GM12878 (cell line): Measurements from ENCODE around the gene TNFAIP3. TPM values are rescaled to one million over a fixed set of nuclear protein-coding genes. Genes with fewer than 3 reads are reported as not detected.

Source experiments
- ATAC-seq: fragments of 200-7000 bp; cut with Tn5 transposase; 3 replicates; pipeline ENCODE4 v1.9.1; 2020; ENCODE audit warnings: mild to moderate bottlenecking, moderate library complexity
- BruUV-seq: library from RNA; stranded (reverse); fragments of 400-500 nt; replicated peaks from 2 replicates; lab custom pipeline; 2021; lab: Mats Ljungman, UMichigan
- CTCF ChIA-PET: fragments of 300-600 bp; sonication (Branson Sonifier 250); formaldehyde crosslinking; extraction: SDS; loops from one replicate; lab custom pipeline; 2021; ENCODE audit warnings: inconsistent platforms; lab: Yijun Ruan, JAX
- POLR2A ChIA-PET: fragments of 350-600 bp; formaldehyde crosslinking; extraction: SDS; loops from one replicate; lab custom pipeline; 2021; ENCODE audit warnings: inconsistent platforms; lab: Charles Lee
- RAD21 ChIA-PET: fragments of 300-600 bp; sonication (Branson Sonifier 250); formaldehyde crosslinking; loops from one replicate; lab custom pipeline; 2023; ENCODE audit warnings: antibody characterized with exemption; ENCODE audit not compliant: unreplicated experiment; lab: Charles Lee
- SMC1A ChIA-PET: fragments of 300-600 bp; sonication (Branson Sonifier 250); formaldehyde crosslinking; loops from one replicate; lab custom pipeline; 2023; ENCODE audit not compliant: unreplicated experiment, uncharacterized antibody; lab: Charles Lee
- DNase-seq: peaks from one replicate; pipeline ENCODE4 v3.0.0-alpha.2; 2011; ENCODE audit warnings: low read depth, low spot score
- FAIRE-seq: peaks from 3 replicates; lab custom pipeline; 2011; peaks lifted over from hg19 to GRCh38; lab: Jason Lieb, UNC
- H2AFZ ChIP-seq: 2 replicates; pipeline ENCODE4 v1.6.0; 2011; ENCODE audit warnings: low read depth, low read length, control low read depth; ENCODE audit not compliant: control insufficient read depth
- H3K27ac ChIP-seq: 2 replicates; pipeline ENCODE4 v1.5.1; 2011; ENCODE audit warnings: control low read depth; ENCODE audit not compliant: control insufficient read depth, insufficient read depth
- H3K27me3 ChIP-seq, 2 experiments: replicated peaks in 1 of 2; 2 replicates each; pipeline versions ENCODE4 v1.6.0 to v1.6.1; 2011; ENCODE audit warnings: low read length in 1 of 2; ENCODE audit not compliant: control insufficient read depth in 2 of 2, insufficient read depth in 2 of 2
- H3K36me3 ChIP-seq, 2 experiments: 2 replicates each; pipeline ENCODE4 v1.5.1; 2011; ENCODE audit warnings: low read length in 1 of 2; ENCODE audit not compliant: control insufficient read depth in 2 of 2, insufficient read depth in 2 of 2
- H3K4me1 ChIP-seq: 2 replicates; pipeline ENCODE4 v1.6.1; 2011; ENCODE audit warnings: mild to moderate bottlenecking, low read length, moderate library complexity, mixed read lengths; ENCODE audit not compliant: control insufficient read depth, insufficient read depth
- H3K4me2 ChIP-seq: 2 replicates; pipeline ENCODE4 v1.6.0; 2011; ENCODE audit warnings: control low read depth; ENCODE audit not compliant: control insufficient read depth, insufficient read depth
- H3K4me3 ChIP-seq: fragments of 200-600 bp; sonication (generic); 2 replicates; pipeline ENCODE4 v1.5.1; 2016
- H3K79me2 ChIP-seq: 2 replicates; pipeline ENCODE4 v1.6.0; 2011; ENCODE audit warnings: low read length; ENCODE audit not compliant: control insufficient read depth, insufficient read depth
- H3K9ac ChIP-seq: 2 replicates; pipeline ENCODE4 v1.8.0; 2011; ENCODE audit warnings: low read length, control low read depth, mixed read lengths; ENCODE audit not compliant: control insufficient read depth, insufficient read depth
- H3K9me3 ChIP-seq: replicated peaks from 3 replicates; pipeline ENCODE4 v1.5.1; 2011; ENCODE audit warnings: mild to moderate bottlenecking, low read length; ENCODE audit not compliant: control insufficient read depth, insufficient read depth
- H4K20me1 ChIP-seq: 2 replicates; pipeline ENCODE4 v1.6.0; 2011; ENCODE audit not compliant: control insufficient read depth, insufficient read depth
- ATF7 ChIP-seq: fragments of 450-650 bp; IDR thresholded peaks from 2 replicates; pipeline ENCODE4 v1.6.1; 2016; ENCODE audit warnings: low read depth, mild to moderate bottlenecking
- CREM ChIP-seq: IDR thresholded peaks from 2 replicates; pipeline ENCODE4 v1.6.1; 2014; ENCODE audit warnings: antibody characterized with exemption, low read depth
- EED ChIP-seq: sonication (generic); IDR thresholded peaks from 2 replicates; pipeline ENCODE4 v1.6.1; 2016; ENCODE audit warnings: antibody characterized with exemption, low read depth
- HCFC1 ChIP-seq: fragments of 150-350 bp; IDR thresholded peaks from 2 replicates; pipeline ENCODE4 v1.6.1; 2014; ENCODE audit warnings: low read length
- KLF5 ChIP-seq: fragments of 450-650 bp; IDR thresholded peaks from 2 replicates; pipeline ENCODE4 v1.6.1; 2014; ENCODE audit warnings: mild to moderate bottlenecking; ENCODE audit not compliant: partially characterized antibody
- NR2F1 ChIP-seq: fragments of 450-650 bp; conservative IDR thresholded peaks from 2 replicates; pipeline ENCODE4 v1.6.1; 2017; ENCODE audit warnings: mild to moderate bottlenecking
- RUNX3 ChIP-seq: IDR thresholded peaks from 2 replicates; pipeline ENCODE4 v1.6.1; 2012; ENCODE audit warnings: low read length, inconsistent platforms
- STAT3 ChIP-seq: IDR thresholded peaks from 2 replicates; pipeline ENCODE4 v1.6.1; 2011; ENCODE audit warnings: low read depth, low read length, improper control_type of control experiment
- ZNF274 ChIP-seq: IDR thresholded peaks from one replicate; pipeline ENCODE4 v1.8.0; 2011; ENCODE audit not compliant: insufficient read length, insufficient read depth
- ZNF384 ChIP-seq: IDR thresholded peaks from 2 replicates; pipeline ENCODE4 v1.6.1; 2012; ENCODE audit warnings: low read depth, mild to moderate bottlenecking, low read length, improper control_type of control experiment, borderline replicate concordance
- WGBS: methylation state at CpG from one replicate; pipeline ENCODE4 v1.1.6; 2016; ENCODE audit warnings: low lambda C conversion rate; ENCODE audit not compliant: insufficient replicate concordance, insufficient coverage; ENCODE audit errors: missing lambda C conversion rate; 5-methylcytosine and 5-hydroxymethylcytosine counted together
- in situ Hi-C: fragments of 300-500 bp; cut with MboI; formaldehyde crosslinking; loops from 9 replicates; pipeline ENCODE4 v1.14.3; 2018; ENCODE audit warnings: mixed read lengths
- intact Hi-C: fragments of 100-400 bp; cut with micrococcal nuclease; formaldehyde crosslinking; loops from one replicate; pipeline ENCODE4 v1.14.2; 2022; ENCODE audit not compliant: unreplicated experiment
- polyA plus RNA-seq, 11 experiments: library from polyadenylated mRNA; depleted of rRNA in 4 of 11; unstranded in 6 of 11; stranded (reverse) in 5 of 11; fragments of >200 nt; fragmentation: Nextera tagmentation in 4 of 11; fragmentation: Illumina TruSeq in 1 of 11; extraction: Ambion mirVana in 4 of 11; extraction: Trizol in 1 of 11; gene quantifications; 1 replicate in 1 of 11; 2 replicates in 10 of 11; pipeline versions ENCODE4 v1.2.1 to v1.2.3, GENCODE V29; 2011 to 2016; ENCODE audit warnings: inconsistent platforms in 2 of 11, missing spikeins in 2 of 11, low read depth in 1 of 11
- total RNA-seq, 4 experiments: library from RNA; depleted of rRNA in 3 of 4; stranded (reverse); fragments of >200 nt in 3 of 4; fragmentation: Illumina TruSeq in 1 of 4; extraction: Trizol in 1 of 4; gene quantifications; 2 replicates each; pipeline versions ENCODE4 v1.2.1 to v1.2.3, GENCODE V29; 2013 to 2021
- TF ChIP-seq, protein P1 (sequence below): IDR thresholded peaks from 2 replicates; pipeline ENCODE4 v1.6.1; 2011; ENCODE audit warnings: borderline replicate concordance, low read depth, mild to moderate bottlenecking, moderate library complexity, low read length; ENCODE audit not compliant: insufficient read depth, poor library complexity, severe bottlenecking
- TF ChIP-seq, protein P2 (sequence below): IDR thresholded peaks from 2 replicates; pipeline ENCODE4 v1.6.1; 2012; ENCODE audit warnings: low read length, inconsistent platforms
- TF ChIP-seq, protein P3 (sequence below): IDR thresholded peaks from 2 replicates; pipeline ENCODE4 v1.6.1; 2011; ENCODE audit warnings: low read depth, mild to moderate bottlenecking, low read length, moderate library complexity, borderline replicate concordance; ENCODE audit errors: extremely low read depth

TNFAIP3 gene
- total and polyA plus RNA-seq, 10 of the 15 experiments (the other 5 are each of a cell fraction or from before 2014, with no cell fraction given): 18.0 to 350 (median 127) TPM

DNA sequence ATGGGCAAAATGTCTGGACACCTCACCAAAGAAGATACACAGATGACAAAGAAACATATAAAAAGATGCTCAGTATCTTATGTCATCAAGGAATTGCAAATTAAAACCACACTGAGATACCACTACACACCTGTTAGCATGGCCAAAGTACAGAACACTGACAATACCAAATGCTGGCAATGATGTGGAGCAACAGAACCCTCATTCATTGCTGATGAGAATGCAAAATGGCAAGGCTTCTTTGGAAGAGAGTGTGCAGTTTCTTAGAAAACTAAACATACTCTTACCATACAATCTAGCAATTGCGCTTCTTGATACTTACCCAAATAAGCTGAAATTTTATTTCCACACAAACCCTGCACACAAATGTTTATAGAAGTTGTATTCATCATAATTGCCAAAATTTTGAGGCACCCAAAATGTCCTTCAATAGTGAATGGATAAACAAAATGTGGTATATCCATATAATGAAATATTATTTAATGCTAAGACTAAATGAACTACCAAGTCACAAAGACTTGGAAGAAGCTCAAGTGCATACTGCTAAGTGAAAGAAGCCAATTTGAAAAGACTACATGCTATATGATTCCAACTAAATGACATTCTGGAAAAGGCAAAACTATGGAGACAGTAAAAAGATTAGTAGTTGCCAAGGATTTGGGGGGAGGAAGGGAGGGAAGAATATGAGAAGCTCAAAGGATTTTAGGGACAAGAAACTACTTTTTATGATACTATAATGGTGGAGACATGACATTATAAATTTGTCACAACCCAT, 50.7 kb downstream of the TNFAIP3 start:
- ChIA-PET POLR2A (interaction anchor here (1.4 to 1.8 kb wide), 2 partner anchors 9 to 14 kb away, joined by 3 to 7 read pairs; no protein-coding TSS in a partner anchor), RAD21 (interaction anchor here (1.0 to 1.5 kb wide), 7 partner anchors 9 to 47 kb away, joined by 3 to 9 read pairs (median 4); no protein-coding TSS in a partner anchor), CTCF (interaction anchor here (0.9 to 1.4 kb wide), 5 partner anchors 9 to 47 kb away, joined by 3 to 4 read pairs (median 3); no protein-coding TSS in a partner anchor), SMC1A (interaction anchor here (0.6 to 1.8 kb wide), 10 partner anchors 9 to 213 kb away, joined by 3 to 10 read pairs (median 4); no protein-coding TSS in a partner anchor)
- Histone ChIP-seq H3K4me1 (peaks cover 44% of the 10 kb centered on the region), H3K4me3 (no peak overlapping the region), H3K36me3 (no peaks in the 10 kb centered on the region), H3K79me2 (no peaks in the 10 kb centered on the region), H2AFZ (no peak overlapping the region), H3K9ac (no peak overlapping the region), H3K9me3 (peaks cover 3% of the 10 kb centered on the region), H3K27me3 (no peaks in the 10 kb centered on the region), H4K20me1 (no peaks in the 10 kb centered on the region), H3K4me2 (no peak overlapping the region), H3K27ac (no peak overlapping the region)
- intact Hi-C loops (no loop called here), in situ Hi-C loops (no loop called here)
- TF ChIP-seq RUNX3: peak; percentile 18; the same call in 1 of the 2 replicates
- no peak for TF ChIP-seq ZNF384
- TF ChIP-seq HCFC1: no peak
- ATAC-seq: no peak
- DNase-seq: no peak
- BruUV-seq: no TSS peak
- WGBS: 100% methylated on average over 1 of the region's 1 CpG
- FAIRE-seq: no peak

DNA sequence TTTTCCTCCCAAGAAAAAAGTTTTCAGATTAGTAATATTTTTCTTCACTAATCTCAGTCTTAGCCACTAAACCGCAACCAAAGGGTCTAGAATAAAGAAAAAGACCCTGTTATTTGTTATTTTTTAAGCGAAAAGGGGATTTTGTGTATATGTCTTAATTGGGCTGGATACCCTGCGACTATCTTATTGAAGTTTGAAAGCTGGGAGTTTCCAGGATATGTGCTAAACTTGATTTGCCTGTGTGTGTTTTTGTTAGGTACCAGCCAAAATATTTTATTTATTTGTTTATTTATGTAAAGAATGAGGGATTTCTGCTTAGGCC, 52.4 kb downstream of the TNFAIP3 start:
- peaks cover 3% of the 10 kb centered on the region; the same call in 2 of the 3 replicates for H3K9me3 ChIP-seq
- no peak overlapping the region for H3K4me3 ChIP-seq
- intact Hi-C loops: no loop called here
- DNase-seq (no peak), ATAC-seq (peak; percentile 40), FAIRE-seq (no peak)
- no peaks in the 10 kb centered on the region for H3K36me3 ChIP-seq
- no peaks in the 10 kb centered on the region for H3K27me3 ChIP-seq
- peak overlapping the region; percentile 36; the same call in 1 of the 2 replicates for H3K9ac ChIP-seq
- 1% methylated on average over 3 of the region's 3 CpGs for WGBS
- no TSS peak for BruUV-seq
- peaks cover 53% of the 10 kb centered on the region for H3K4me1 ChIP-seq
- H3K27ac ChIP-seq: peak overlapping the region; percentile 81
- no peaks in the 10 kb centered on the region for H4K20me1 ChIP-seq
- POLR2A ChIA-PET: interaction anchor here (0.5 to 9.2 kb wide), 6 partner anchors 8 to 49 kb away, joined by 4 to 153 read pairs (median 8); no protein-coding TSS in a partner anchor
- in situ Hi-C loops: no loop called here
- SMC1A ChIA-PET: interaction anchor here (0.8 to 34.9 kb wide), 9 partner anchors 8 to 128 kb away, joined by 3 to 1237 read pairs (median 17); partner anchors contain the start of gene TNFAIP3
- no peak overlapping the region for H2AFZ ChIP-seq
- RAD21 ChIA-PET: interaction anchor here (0.6 to 2.8 kb wide), 14 partner anchors 8 to 260 kb away, joined by 3 to 25 read pairs (median 4); no protein-coding TSS in a partner anchor
- CTCF ChIA-PET: interaction anchor here (1.0 to 3.1 kb wide), 13 partner anchors 8 to 215 kb away, joined by 3 to 23 read pairs (median 5); no protein-coding TSS in a partner anchor
- peaks cover 1% of the 10 kb centered on the region for H3K79me2 ChIP-seq
- peak overlapping the region; percentile 45 for H3K4me2 ChIP-seq
- no peak for TF ChIP-seq KLF5
- no peak; the same call in 1 of the 2 replicates for TF ChIP-seq NR2F1
- no peak for TF ChIP-seq STAT3
- TF ChIP-seq, protein P1, sequence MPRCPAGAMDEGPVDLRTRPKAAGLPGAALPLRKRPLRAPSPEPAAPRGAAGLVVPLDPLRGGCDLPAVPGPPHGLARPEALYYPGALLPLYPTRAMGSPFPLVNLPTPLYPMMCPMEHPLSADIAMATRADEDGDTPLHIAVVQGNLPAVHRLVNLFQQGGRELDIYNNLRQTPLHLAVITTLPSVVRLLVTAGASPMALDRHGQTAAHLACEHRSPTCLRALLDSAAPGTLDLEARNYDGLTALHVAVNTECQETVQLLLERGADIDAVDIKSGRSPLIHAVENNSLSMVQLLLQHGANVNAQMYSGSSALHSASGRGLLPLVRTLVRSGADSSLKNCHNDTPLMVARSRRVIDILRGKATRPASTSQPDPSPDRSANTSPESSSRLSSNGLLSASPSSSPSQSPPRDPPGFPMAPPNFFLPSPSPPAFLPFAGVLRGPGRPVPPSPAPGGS: no peak
- no peak for TF ChIP-seq CREM
- TF ChIP-seq, protein P2, sequence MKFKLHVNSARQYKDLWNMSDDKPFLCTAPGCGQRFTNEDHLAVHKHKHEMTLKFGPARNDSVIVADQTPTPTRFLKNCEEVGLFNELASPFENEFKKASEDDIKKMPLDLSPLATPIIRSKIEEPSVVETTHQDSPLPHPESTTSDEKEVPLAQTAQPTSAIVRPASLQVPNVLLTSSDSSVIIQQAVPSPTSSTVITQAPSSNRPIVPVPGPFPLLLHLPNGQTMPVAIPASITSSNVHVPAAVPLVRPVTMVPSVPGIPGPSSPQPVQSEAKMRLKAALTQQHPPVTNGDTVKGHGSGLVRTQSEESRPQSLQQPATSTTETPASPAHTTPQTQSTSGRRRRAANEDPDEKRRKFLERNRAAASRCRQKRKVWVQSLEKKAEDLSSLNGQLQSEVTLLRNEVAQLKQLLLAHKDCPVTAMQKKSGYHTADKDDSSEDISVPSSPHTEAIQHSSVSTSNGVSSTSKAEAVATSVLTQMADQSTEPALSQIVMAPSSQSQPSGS: no peak
- TF ChIP-seq, protein P3, sequence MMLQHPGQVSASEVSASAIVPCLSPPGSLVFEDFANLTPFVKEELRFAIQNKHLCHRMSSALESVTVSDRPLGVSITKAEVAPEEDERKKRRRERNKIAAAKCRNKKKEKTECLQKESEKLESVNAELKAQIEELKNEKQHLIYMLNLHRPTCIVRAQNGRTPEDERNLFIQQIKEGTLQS: no peak
- TF ChIP-seq ZNF274: no peak
- TF ChIP-seq ATF7: no peak
- no peak for TF ChIP-seq EED
